Stimulated activated memory B cell treated with anti-CD40 and anti-IgM and Interleukin-4, amounts not matched to agents 10 μg/mL and 1 μg/mL and 100 μg/mL, for 72 hours (primary cell): Measurements from ENCODE around the gene ADARB2.

Experiments used
- ATAC-seq: fragments of 150-1000 bp; cut with Tn5 transposase; 2 replicates; pipeline ENCODE4 v1.10.0; 2021
- H3K27ac Mint-ChIP-seq: one replicate; pipeline ENCODE4 v1.8.0; 2022; ENCODE audit warnings: mild to moderate bottlenecking, mixed read lengths
- H3K27me3 Mint-ChIP-seq: one replicate; pipeline ENCODE4 v1.8.0; 2022; ENCODE audit warnings: mixed read lengths
- H3K36me3 Mint-ChIP-seq: one replicate; pipeline ENCODE4 v1.8.0; 2022; ENCODE audit warnings: mixed read lengths
- H3K4me1 Mint-ChIP-seq: one replicate; pipeline ENCODE4 v1.8.0; 2022; ENCODE audit warnings: mixed read lengths
- H3K4me3 Mint-ChIP-seq: one replicate; pipeline ENCODE4 v1.8.0; 2022; ENCODE audit warnings: mild to moderate bottlenecking, moderate library complexity, mixed read lengths
- H3K9me3 Mint-ChIP-seq: one replicate; pipeline ENCODE4 v1.8.0; 2022; ENCODE audit warnings: mixed read lengths

ADARB2 gene

GRCh38 chr10:1158066-1158465, 579.3 kb downstream of the ADARB2 start:
- H3K27me3 Mint-ChIP-seq = peaks cover 36% of the 10 kb centered on the region
- no peak for ATAC-seq
- H3K9me3 Mint-ChIP-seq = no peaks in the 10 kb centered on the region
- H3K4me3 Mint-ChIP-seq = no peak overlapping the region
- H3K4me1 Mint-ChIP-seq = no peaks in the 10 kb centered on the region
- no peak overlapping the region for H3K27ac Mint-ChIP-seq
- H3K36me3 Mint-ChIP-seq = no peaks in the 10 kb centered on the region

GRCh38 chr10:1157615-1157933, 579.8 kb downstream of the ADARB2 start:
- Mint-ChIP-seq H3K27me3 (peaks cover 31% of the 10 kb centered on the region), H3K27ac (no peak overlapping the region), H3K9me3 (no peaks in the 10 kb centered on the region), H3K36me3 (no peaks in the 10 kb centered on the region), H3K4me3 (no peak overlapping the region), H3K4me1 (no peaks in the 10 kb centered on the region)
- ATAC-seq = no peak

GRCh38 chr10:1156921-1157614, 580.3 kb downstream of the ADARB2 start:
- Mint-ChIP-seq H3K27ac (no peak overlapping the region), H3K9me3 (no peaks in the 10 kb centered on the region), H3K36me3 (no peaks in the 10 kb centered on the region), H3K4me3 (no peak overlapping the region), H3K27me3 (peaks cover 29% of the 10 kb centered on the region), H3K4me1 (no peaks in the 10 kb centered on the region)
- ATAC-seq = no peak

- H3K36me3 Mint-ChIP-seq = no peaks in the 10 kb centered on the region
- H3K4me1 Mint-ChIP-seq = no peaks in the 10 kb centered on the region
- H3K9me3 Mint-ChIP-seq = no peaks in the 10 kb centered on the region
- no peak overlapping the region for H3K4me3 Mint-ChIP-seq
- no peak for ATAC-seq
- no peak overlapping the region for H3K27ac Mint-ChIP-seq
- peaks cover 29% of the 10 kb centered on the region for H3K27me3 Mint-ChIP-seq
Observed at GRCh38 chr10:1156616-1156886, 580.8 kb downstream of the ADARB2 start.

GRCh38 chr10:1155791-1156615, 581.3 kb downstream of the ADARB2 start:
- peaks cover 31% of the 10 kb centered on the region for H3K27me3 Mint-ChIP-seq
- H3K27ac Mint-ChIP-seq = no peak overlapping the region
- no peaks in the 10 kb centered on the region for H3K9me3 Mint-ChIP-seq
- H3K36me3 Mint-ChIP-seq = no peaks in the 10 kb centered on the region
- H3K4me3 Mint-ChIP-seq = no peak overlapping the region
- peak; percentile 39 for ATAC-seq
- no peaks in the 10 kb centered on the region for H3K4me1 Mint-ChIP-seq

- Mint-ChIP-seq H3K9me3 (no peaks in the 10 kb centered on the region), H3K27me3 (peaks cover 43% of the 10 kb centered on the region), H3K27ac (no peak overlapping the region), H3K36me3 (no peaks in the 10 kb centered on the region), H3K4me3 (no peak overlapping the region), H3K4me1 (no peaks in the 10 kb centered on the region)
- ATAC-seq = no peak
Observed at GRCh38 chr10:1154531-1155295, 582.6 kb downstream of the ADARB2 start.

- H3K4me1 Mint-ChIP-seq = no peaks in the 10 kb centered on the region
- no peak overlapping the region for H3K4me3 Mint-ChIP-seq
- H3K27me3 Mint-ChIP-seq = peaks cover 52% of the 10 kb centered on the region
- ATAC-seq = no peak
- no peaks in the 10 kb centered on the region for H3K9me3 Mint-ChIP-seq
- H3K27ac Mint-ChIP-seq = no peak overlapping the region
- no peaks in the 10 kb centered on the region for H3K36me3 Mint-ChIP-seq
Observed at GRCh38 chr10:1153805-1154351, 583.4 kb downstream of the ADARB2 start.

- Mint-ChIP-seq H3K4me1 (no peaks in the 10 kb centered on the region), H3K27ac (no peak overlapping the region), H3K36me3 (no peaks in the 10 kb centered on the region), H3K9me3 (no peaks in the 10 kb centered on the region), H3K4me3 (no peak overlapping the region), H3K27me3 (peaks cover 49% of the 10 kb centered on the region)
- ATAC-seq = no peak
Observed at GRCh38 chr10:1153251-1153763, 584.0 kb downstream of the ADARB2 start.

- Mint-ChIP-seq H3K36me3 (no peaks in the 10 kb centered on the region), H3K27me3 (peaks cover 42% of the 10 kb centered on the region), H3K4me1 (no peaks in the 10 kb centered on the region), H3K27ac (no peak overlapping the region), H3K4me3 (no peak overlapping the region), H3K9me3 (no peaks in the 10 kb centered on the region)
- no peak for ATAC-seq
Observed at GRCh38 chr10:1152386-1153250, 584.7 kb downstream of the ADARB2 start.

GRCh38 chr10:1151076-1152033, 586.0 kb downstream of the ADARB2 start:
- H3K4me1 Mint-ChIP-seq = no peaks in the 10 kb centered on the region
- peaks cover 41% of the 10 kb centered on the region for H3K27me3 Mint-ChIP-seq
- no peak overlapping the region for H3K4me3 Mint-ChIP-seq
- H3K9me3 Mint-ChIP-seq = peaks cover 5% of the 10 kb centered on the region
- H3K36me3 Mint-ChIP-seq = peaks cover 6% of the 10 kb centered on the region
- no peak for ATAC-seq
- H3K27ac Mint-ChIP-seq = no peak overlapping the region

GRCh38 chr10:1150638-1150955, 586.7 kb downstream of the ADARB2 start:
- Mint-ChIP-seq H3K27me3 (peaks cover 41% of the 10 kb centered on the region), H3K9me3 (peaks cover 9% of the 10 kb centered on the region)
- ATAC-seq = peak; percentile 11

GRCh38 chr10:1149793-1150637, 587.3 kb downstream of the ADARB2 start:
- Mint-ChIP-seq H3K4me3 (no peak overlapping the region), H3K36me3 (peaks cover 12% of the 10 kb centered on the region)

More at GRCh38 chr10:1150638-1150955, 586.7 kb downstream of the ADARB2 start:
- no peak overlapping the region for H3K27ac Mint-ChIP-seq
- no peak overlapping the region for H3K4me3 Mint-ChIP-seq
- H3K4me1 Mint-ChIP-seq = no peaks in the 10 kb centered on the region
- H3K36me3 Mint-ChIP-seq = peaks cover 12% of the 10 kb centered on the region

More at GRCh38 chr10:1149793-1150637, 587.3 kb downstream of the ADARB2 start:
- Mint-ChIP-seq H3K27me3 (peaks cover 41% of the 10 kb centered on the region), H3K27ac (no peak overlapping the region), H3K9me3 (peaks cover 9% of the 10 kb centered on the region), H3K4me1 (no peaks in the 10 kb centered on the region)
- peak; percentile 6 for ATAC-seq
